ENCODE results near the gene SYNGR1.

GRCh38 chr22:39302431-39302960 lies 47.3 kb upstream of the SYNGR1 start:
- no peak for TF ChIP-seq CTCF (conservative IDR thresholded peaks at IDR 0.05 in 1 of 2, IDR thresholded peaks at IDR 0.05 in 1 of 2; ENCODE audit: extremely low read depth in 1 of 2, insufficient read depth in 1 of 2, low read depth in 1 of 2, low read length in 2 of 2)
- no peak for TF ChIP-seq EZH2 (IDR thresholded peaks at IDR 0.05; ENCODE audit: borderline replicate concordance, low read length)
